ENCODE data around the gene LCNL1. TPM values are rescaled to one million over a fixed set of nuclear protein-coding genes. Genes with fewer than 3 reads are reported as not detected.

The LCNL1 gene
- total RNA-seq, 1 donor from 2014 or later = not detected

DNA sequence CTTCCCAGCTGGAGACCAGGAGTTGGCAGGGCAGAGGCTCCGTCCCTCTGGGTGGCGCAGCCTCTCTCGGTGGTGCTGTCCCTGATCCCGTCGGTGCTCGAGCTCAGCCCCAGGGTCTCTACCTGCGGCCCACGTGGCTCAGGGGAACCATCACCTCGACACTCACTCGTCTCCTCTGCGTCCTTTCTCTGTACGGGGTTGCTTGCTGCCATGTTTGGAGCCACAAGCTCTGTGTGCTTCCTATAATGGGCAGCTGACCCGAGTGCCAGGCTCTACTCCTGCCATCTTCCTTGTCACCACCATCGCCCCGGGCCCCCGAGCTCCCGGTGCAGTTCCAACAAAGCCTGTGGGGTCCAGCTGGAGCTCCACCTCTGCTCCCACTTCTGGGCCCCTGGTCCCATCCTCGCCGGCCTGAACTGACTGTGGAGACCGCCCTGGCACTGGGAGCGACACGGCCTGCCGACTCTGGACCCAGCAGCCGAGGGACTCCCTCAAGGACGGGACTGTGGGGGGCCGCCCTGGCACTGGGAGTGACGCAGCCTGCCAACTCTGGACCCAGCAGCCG, 43.3 kb upstream of the LCNL1 start:
- no peak for DNase-seq (ENCODE audit: low read depth)
- TF ChIP-seq, protein P1, sequence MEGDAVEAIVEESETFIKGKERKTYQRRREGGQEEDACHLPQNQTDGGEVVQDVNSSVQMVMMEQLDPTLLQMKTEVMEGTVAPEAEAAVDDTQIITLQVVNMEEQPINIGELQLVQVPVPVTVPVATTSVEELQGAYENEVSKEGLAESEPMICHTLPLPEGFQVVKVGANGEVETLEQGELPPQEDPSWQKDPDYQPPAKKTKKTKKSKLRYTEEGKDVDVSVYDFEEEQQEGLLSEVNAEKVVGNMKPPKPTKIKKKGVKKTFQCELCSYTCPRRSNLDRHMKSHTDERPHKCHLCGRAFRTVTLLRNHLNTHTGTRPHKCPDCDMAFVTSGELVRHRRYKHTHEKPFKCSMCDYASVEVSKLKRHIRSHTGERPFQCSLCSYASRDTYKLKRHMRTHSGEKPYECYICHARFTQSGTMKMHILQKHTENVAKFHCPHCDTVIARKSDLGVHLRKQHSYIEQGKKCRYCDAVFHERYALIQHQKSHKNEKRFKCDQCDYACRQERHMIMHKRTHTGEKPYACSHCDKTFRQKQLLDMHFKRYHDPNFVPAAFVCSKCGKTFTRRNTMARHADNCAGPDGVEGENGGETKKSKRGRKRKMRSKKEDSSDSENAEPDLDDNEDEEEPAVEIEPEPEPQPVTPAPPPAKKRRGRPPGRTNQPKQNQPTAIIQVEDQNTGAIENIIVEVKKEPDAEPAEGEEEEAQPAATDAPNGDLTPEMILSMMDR (IDR thresholded peaks at IDR 0.05; ENCODE audit: insufficient read depth, low read length, poor library complexity, severe bottlenecking) = no peak
- H3K4me3 ChIP-seq (ENCODE audit: low read depth, low read length) = no peak overlapping the region
- no peaks in the 10 kb centered on the region for H3K27me3 ChIP-seq (ENCODE audit: control insufficient read depth, insufficient read depth, low read length)
- H3K36me3 ChIP-seq (ENCODE audit: control insufficient read depth, insufficient read depth, low read length) = peaks cover 1% of the 10 kb centered on the region

DNA sequence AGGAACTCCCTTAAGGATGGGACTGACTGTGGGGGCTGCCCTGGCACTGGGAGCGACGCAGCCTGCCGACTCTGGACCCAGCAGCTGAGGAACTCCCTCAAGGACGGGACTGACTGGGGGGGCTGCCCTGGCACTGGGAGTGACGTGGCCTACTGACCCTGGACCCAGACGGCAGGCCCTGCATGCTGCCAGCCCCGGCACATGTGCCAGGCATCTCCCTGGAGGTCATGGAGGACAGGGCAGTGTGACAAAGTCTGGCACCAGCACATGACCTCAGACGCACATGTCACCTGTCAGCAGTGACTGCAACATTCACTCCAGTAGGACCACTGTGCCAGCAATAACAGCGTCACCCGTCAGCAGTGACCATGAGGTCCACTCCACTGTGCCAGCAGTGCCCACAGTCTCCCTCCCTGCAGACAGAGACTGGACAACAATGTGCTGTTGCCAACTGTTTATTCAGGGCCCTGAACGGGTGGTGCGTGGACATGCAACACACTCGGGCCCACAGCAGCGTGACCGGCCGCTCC, 42.7 kb upstream of the LCNL1 start:
- H3K27me3 ChIP-seq (ENCODE audit: control insufficient read depth, insufficient read depth, low read length) = no peaks in the 10 kb centered on the region
- H3K4me3 ChIP-seq (ENCODE audit: low read depth, low read length) = no peak overlapping the region
- TF ChIP-seq, protein P1 (IDR thresholded peaks at IDR 0.05; ENCODE audit: insufficient read depth, low read length, poor library complexity, severe bottlenecking) = no peak
- no peak for DNase-seq (ENCODE audit: low read depth)
- peaks cover 1% of the 10 kb centered on the region for H3K36me3 ChIP-seq (ENCODE audit: control insufficient read depth, insufficient read depth, low read length)

DNA sequence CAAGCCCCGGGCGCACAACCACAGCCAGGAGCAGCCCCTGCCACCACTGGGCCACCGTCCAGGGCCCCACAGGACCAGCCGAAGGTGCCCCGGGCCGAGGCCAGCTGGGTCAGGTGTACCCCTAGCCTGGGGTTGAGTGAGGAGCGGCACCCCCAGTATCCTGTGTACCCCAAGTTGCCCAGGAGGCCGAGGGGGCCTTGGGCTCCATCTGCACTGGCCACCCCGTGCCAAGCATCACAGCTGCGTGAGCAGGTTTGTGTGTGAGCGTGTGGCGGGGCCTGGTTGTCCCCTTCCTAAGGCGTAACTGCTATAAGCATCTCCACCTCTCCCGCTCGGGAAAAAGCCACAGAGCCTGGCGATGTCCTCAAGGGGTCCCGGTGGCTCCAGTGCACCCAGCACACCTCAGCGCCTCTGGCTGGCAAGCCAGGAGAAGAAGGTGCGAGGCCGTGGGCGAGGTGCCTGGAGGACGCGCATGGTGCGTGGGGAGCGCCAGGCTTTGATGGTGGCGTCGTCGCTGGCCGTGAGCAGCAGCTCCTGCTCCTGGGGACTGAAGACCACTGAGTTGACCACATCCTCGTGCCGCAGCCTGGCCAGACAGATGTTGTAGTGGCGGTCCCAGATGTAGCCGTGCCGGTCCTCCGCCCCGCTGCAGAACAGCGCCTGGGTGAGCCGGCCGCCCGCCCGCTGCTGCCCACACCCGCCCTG, 42.1 kb upstream of the LCNL1 start:
- H3K27me3 ChIP-seq (ENCODE audit: control insufficient read depth, insufficient read depth, low read length) = no peaks in the 10 kb centered on the region
- TF ChIP-seq, protein P1 (IDR thresholded peaks at IDR 0.05; ENCODE audit: insufficient read depth, low read length, poor library complexity, severe bottlenecking) = no peak
- peaks cover 1% of the 10 kb centered on the region for H3K36me3 ChIP-seq (ENCODE audit: control insufficient read depth, insufficient read depth, low read length)
- H3K4me3 ChIP-seq (ENCODE audit: low read depth, low read length) = no peak overlapping the region
- no peak for DNase-seq (ENCODE audit: low read depth)

DNA sequence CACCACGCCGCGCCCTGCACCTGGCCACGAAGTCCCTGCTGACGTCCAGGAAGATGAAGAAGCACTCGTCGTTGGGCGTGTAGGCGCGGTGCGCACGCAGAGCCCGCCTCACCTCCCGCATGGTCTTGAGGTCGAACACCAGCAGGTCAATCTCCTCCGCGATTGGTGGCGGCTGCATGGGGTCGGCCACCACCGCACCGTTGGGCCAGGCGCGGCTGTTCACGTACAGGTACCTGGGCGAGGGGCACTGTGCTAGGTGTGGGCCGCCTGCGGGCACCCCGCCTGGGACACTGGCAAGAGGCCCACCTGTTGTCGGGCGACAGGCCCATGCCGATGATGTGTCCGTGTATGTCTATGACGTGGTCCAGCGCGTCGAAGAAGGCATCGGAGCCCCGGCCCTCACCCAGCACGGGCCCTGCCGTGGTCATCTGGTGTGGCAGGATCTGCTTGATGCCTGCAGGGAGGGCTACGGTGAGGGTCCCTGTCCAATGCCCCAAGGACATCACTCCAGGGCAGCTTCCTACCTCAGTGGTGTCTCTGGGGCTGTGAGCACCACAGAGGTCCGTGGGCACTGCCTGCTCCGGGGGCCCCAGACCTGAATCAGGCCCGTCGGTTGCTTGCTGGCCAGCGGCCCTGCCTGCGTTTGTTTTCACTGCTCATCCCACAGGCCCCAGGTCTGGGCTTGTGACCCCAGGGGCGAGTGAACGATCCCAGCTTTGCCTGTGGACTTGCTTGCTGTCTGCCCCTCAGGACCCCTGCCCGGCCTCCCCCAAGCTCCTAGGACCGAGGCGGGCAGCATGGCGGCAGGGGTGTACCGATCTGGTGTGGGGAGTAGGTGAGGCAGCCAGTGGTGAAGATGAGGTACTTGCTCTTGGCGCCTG, 41.3 kb upstream of the LCNL1 start:
- Histone ChIP-seq H3K4me3 (ENCODE audit: low read depth, low read length) (no peak overlapping the region), H3K36me3 (ENCODE audit: control insufficient read depth, insufficient read depth, low read length) (peaks cover 1% of the 10 kb centered on the region), H3K27me3 (ENCODE audit: control insufficient read depth, insufficient read depth, low read length) (no peaks in the 10 kb centered on the region)
- TF ChIP-seq, protein P1 (IDR thresholded peaks at IDR 0.05; ENCODE audit: insufficient read depth, low read length, poor library complexity, severe bottlenecking) = no peak
- DNase-seq (ENCODE audit: low read depth) = no peak

DNA sequence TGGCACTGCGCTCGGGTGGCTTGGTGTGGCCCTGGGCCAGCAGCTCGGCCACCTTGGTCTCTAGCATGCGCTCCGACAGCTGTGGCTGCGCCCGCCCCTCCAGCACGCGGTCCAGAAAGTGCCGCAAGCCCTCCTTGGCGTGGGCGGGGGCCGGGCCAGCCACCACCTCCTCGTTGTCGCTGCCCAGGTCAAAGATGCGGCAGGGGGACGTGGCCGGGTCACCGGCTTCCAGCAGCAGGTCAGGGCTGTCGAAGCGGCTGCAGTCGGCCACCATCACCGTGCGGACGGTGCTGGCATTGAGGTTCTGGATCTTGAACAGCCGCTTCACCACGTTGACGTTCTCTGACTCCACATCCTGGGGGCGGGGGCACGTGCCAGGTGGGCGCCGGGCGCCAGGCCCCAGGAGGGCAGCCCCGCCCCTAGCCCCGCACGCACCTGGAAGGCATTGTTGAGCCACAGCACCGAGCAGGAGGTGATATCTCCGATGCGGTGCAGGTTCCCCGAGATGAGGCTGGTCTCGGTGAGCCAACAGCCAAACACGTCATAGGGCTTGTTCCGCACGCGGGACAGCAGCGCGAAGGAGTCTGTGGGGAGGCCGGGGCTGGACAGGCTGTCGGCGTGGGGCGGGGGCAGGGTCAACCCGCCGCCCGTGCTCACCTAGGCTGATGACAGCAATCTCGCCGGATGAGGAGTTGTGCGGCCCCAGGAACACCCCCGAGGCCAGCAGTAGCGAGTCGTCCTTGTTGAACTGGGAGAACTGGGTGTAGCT, 40.5 kb upstream of the LCNL1 start:
- H3K4me3 ChIP-seq (ENCODE audit: low read depth, low read length) = no peak overlapping the region
- DNase-seq (ENCODE audit: low read depth) = no peak
- peaks cover 1% of the 10 kb centered on the region for H3K36me3 ChIP-seq (ENCODE audit: control insufficient read depth, insufficient read depth, low read length)
- TF ChIP-seq, protein P1 (IDR thresholded peaks at IDR 0.05; ENCODE audit: insufficient read depth, low read length, poor library complexity, severe bottlenecking) = no peak
- no peaks in the 10 kb centered on the region for H3K27me3 ChIP-seq (ENCODE audit: control insufficient read depth, insufficient read depth, low read length)

Data from kidney epithelial cell (primary cell).